Immature natural killer cell (primary cell): Measurements from ENCODE around the gene LSM4. TPM values are rescaled to one million over a fixed set of nuclear protein-coding genes. Genes with fewer than 3 reads are reported as not detected.
A peak's percentile ranks its signal among the peaks of the same experiment; 100 is the strongest.
"Not testable (repeated sequence)": the region's sequence is repeated elsewhere in the genome, so short reads cannot be mapped to it uniquely, and the experiment has no call there.

Experiments
- DNase-seq, 3 donors: peaks; one replicate each; pipeline ENCODE4 v3.0.0; 2022; ENCODE audit warnings: mixed read lengths in 1 of 3
- H3K27ac Mint-ChIP-seq, 6 donors: one replicate each; pipeline ENCODE4 v1.8.0; 2020; ENCODE audit warnings: mixed read lengths in 6 of 6, mild to moderate bottlenecking in 5 of 6, inconsistent platforms in 4 of 6, moderate library complexity in 3 of 6
- H3K27me3 Mint-ChIP-seq, 3 donors: one replicate each; pipeline ENCODE4 v1.8.0; 2020 to 2021; ENCODE audit warnings: low read depth in 3 of 3, mild to moderate bottlenecking in 3 of 3, mixed read lengths in 3 of 3, moderate library complexity in 3 of 3, inconsistent platforms in 1 of 3
- H3K36me3 Mint-ChIP-seq, 3 donors: one replicate each; pipeline ENCODE4 v1.8.0; 2020; ENCODE audit warnings: mixed read lengths in 3 of 3, inconsistent platforms in 2 of 3, mild to moderate bottlenecking in 2 of 3
- H3K4me1 Mint-ChIP-seq, 2 donors: one replicate each; pipeline ENCODE4 v1.8.0; 2020; ENCODE audit warnings: inconsistent platforms in 2 of 2, mild to moderate bottlenecking in 2 of 2, mixed read lengths in 2 of 2, moderate library complexity in 1 of 2
- H3K4me3 Mint-ChIP-seq, 5 donors: one replicate each; pipeline ENCODE4 v1.8.0; 2020; ENCODE audit warnings: mild to moderate bottlenecking in 5 of 5, mixed read lengths in 5 of 5, inconsistent platforms in 3 of 5, moderate library complexity in 3 of 5
- H3K9me3 Mint-ChIP-seq, 6 donors: one replicate each; pipeline ENCODE4 v1.8.0; 2020; ENCODE audit warnings: mild to moderate bottlenecking in 6 of 6, mixed read lengths in 6 of 6, inconsistent platforms in 4 of 6, moderate library complexity in 3 of 6
- polyA plus RNA-seq, 3 donors: library from polyadenylated mRNA; unstranded; fragments of 300-500 nt; fragmentation: Illumina TruSeq; gene quantifications; one replicate each; pipeline ENCODE4 v1.2.3, GENCODE V29; 2021

The LSM4 gene
- polyA plus RNA-seq, 3 donors from 2014 or later, result 128 to 189 (median 178) TPM

- Mint-ChIP-seq H3K9me3 (no peaks in the 10 kb centered on the region), H3K4me3 (no peak overlapping the region)
Observed at GRCh38 chr19:18350490-18350889, 27.6 kb upstream of the LSM4 start.

GRCh38 chr19:18349524-18350128 lies 26.8 kb upstream of the LSM4 start:
- Mint-ChIP-seq H3K27me3 (peaks cover 0 to 2% (median 0%) of the 10 kb centered on the region in 3 donors), H3K27ac (no peak overlapping the region), H3K4me3 (no peak overlapping the region), H3K9me3 (no peaks in the 10 kb centered on the region), H3K4me1 (peaks cover 15 to 22% of the 10 kb centered on the region in 2 donors), H3K36me3 (peaks cover 13 to 28% (median 14%) of the 10 kb centered on the region in 3 donors)
- DNase-seq, result peak; percentile 24 to 31 (median 24)

More at GRCh38 chr19:18350490-18350889, 27.6 kb upstream of the LSM4 start:
- peak overlapping the region in 1 of 6 donors; percentile 24 for H3K27ac Mint-ChIP-seq
- peaks cover 15 to 30% (median 16%) of the 10 kb centered on the region in 3 donors for H3K36me3 Mint-ChIP-seq
- peaks cover 15 to 18% of the 10 kb centered on the region in 2 donors for H3K4me1 Mint-ChIP-seq
- DNase-seq, result no peak
- peaks cover 0 to 2% (median 0%) of the 10 kb centered on the region in 3 donors for H3K27me3 Mint-ChIP-seq

GRCh38 chr19:18348818-18349339 lies 26.0 kb upstream of the LSM4 start:
- H3K9me3 Mint-ChIP-seq, H3K27ac Mint-ChIP-seq, H3K4me3 Mint-ChIP-seq, DNase-seq, H3K27me3 Mint-ChIP-seq: not testable (repeated sequence)
- peaks cover 13 to 31% (median 19%) of the 10 kb centered on the region in 3 donors for H3K36me3 Mint-ChIP-seq
- H3K4me1 Mint-ChIP-seq, result peaks cover 15 to 22% of the 10 kb centered on the region in 2 donors

- Mint-ChIP-seq H3K27me3 (peaks cover 0 to 2% (median 0%) of the 10 kb centered on the region in 3 donors), H3K4me1 (peaks cover 15 to 24% of the 10 kb centered on the region in 2 donors), H3K4me3 (no peak overlapping the region), H3K27ac (peak overlapping the region in 1 of 6 donors; percentile 28), H3K36me3 (peaks cover 9 to 32% (median 20%) of the 10 kb centered on the region in 3 donors), H3K9me3 (no peaks in the 10 kb centered on the region)
- DNase-seq, result no peak
Observed at GRCh38 chr19:18348171-18348570, 25.3 kb upstream of the LSM4 start.

GRCh38 chr19:18346091-18346490 lies 23.2 kb upstream of the LSM4 start:
- peaks cover 30 to 37% of the 10 kb centered on the region in 2 donors for H3K4me1 Mint-ChIP-seq
- peaks cover 9 to 29% (median 20%) of the 10 kb centered on the region in 3 donors for H3K36me3 Mint-ChIP-seq
- peak overlapping the region; percentile 19 to 84 (median 66) for H3K27ac Mint-ChIP-seq

GRCh38 chr19:18345296-18345695 lies 22.4 kb upstream of the LSM4 start:
- peaks cover 31 to 37% of the 10 kb centered on the region in 2 donors for H3K4me1 Mint-ChIP-seq
- no peaks in the 10 kb centered on the region for H3K9me3 Mint-ChIP-seq
- H3K27me3 Mint-ChIP-seq, result peaks cover 0 to 2% (median 2%) of the 10 kb centered on the region in 3 donors
- no peak overlapping the region for H3K4me3 Mint-ChIP-seq
- DNase-seq, result no peak
- H3K36me3 Mint-ChIP-seq, result peaks cover 6 to 27% (median 18%) of the 10 kb centered on the region in 3 donors
- H3K27ac Mint-ChIP-seq, result no peak overlapping the region

More at GRCh38 chr19:18346091-18346490, 23.2 kb upstream of the LSM4 start:
- peaks cover 0 to 2% (median 2%) of the 10 kb centered on the region in 3 donors for H3K27me3 Mint-ChIP-seq
- no peaks in the 10 kb centered on the region for H3K9me3 Mint-ChIP-seq
- peak overlapping the region in 3 of 5 donors; percentile 0 to 40 (median 17) for H3K4me3 Mint-ChIP-seq
- DNase-seq, result peak in 1 of 3 donors; percentile 9

- peaks cover 35 to 40% of the 10 kb centered on the region in 2 donors for H3K4me1 Mint-ChIP-seq
- peak overlapping the region in 1 of 6 donors; percentile 34 for H3K27ac Mint-ChIP-seq
- H3K9me3 Mint-ChIP-seq, result no peaks in the 10 kb centered on the region
- H3K4me3 Mint-ChIP-seq, result no peak overlapping the region
- DNase-seq, result no peak
- H3K27me3 Mint-ChIP-seq, result peaks cover 0 to 2% (median 2%) of the 10 kb centered on the region in 3 donors
- H3K36me3 Mint-ChIP-seq, result peaks cover 4 to 25% (median 16%) of the 10 kb centered on the region in 3 donors
Observed at GRCh38 chr19:18344582-18344950, 21.7 kb upstream of the LSM4 start.

GRCh38 chr19:18342090-18342632 lies 19.3 kb upstream of the LSM4 start:
- H3K36me3 Mint-ChIP-seq, result peaks cover 4 to 13% (median 12%) of the 10 kb centered on the region in 3 donors
- peak overlapping the region; percentile 26 to 97 (median 90) for H3K4me3 Mint-ChIP-seq
- peaks cover 0 to 3% (median 2%) of the 10 kb centered on the region in 3 donors for H3K27me3 Mint-ChIP-seq
- no peaks in the 10 kb centered on the region for H3K9me3 Mint-ChIP-seq
- peak overlapping the region; percentile 24 to 87 (median 52) for H3K27ac Mint-ChIP-seq
- peaks cover 33 to 35% of the 10 kb centered on the region in 2 donors for H3K4me1 Mint-ChIP-seq
- no peak for DNase-seq

- H3K27me3 Mint-ChIP-seq, result peaks cover 0 to 3% (median 2%) of the 10 kb centered on the region in 3 donors
- H3K9me3 Mint-ChIP-seq, result no peaks in the 10 kb centered on the region
- DNase-seq, result peak; percentile 50 to 59 (median 55)
- peaks cover 29 to 31% of the 10 kb centered on the region in 2 donors for H3K4me1 Mint-ChIP-seq
- peak overlapping the region; percentile 87 to 97 (median 92) for H3K4me3 Mint-ChIP-seq
- H3K27ac Mint-ChIP-seq, result peak overlapping the region; percentile 73 to 93 (median 90)
- peaks cover under 1 to 9% (median 9%) of the 10 kb centered on the region in 3 donors for H3K36me3 Mint-ChIP-seq
Observed at GRCh38 chr19:18340990-18341868, 18.4 kb upstream of the LSM4 start.

GRCh38 chr19:18340190-18340989 lies 17.5 kb upstream of the LSM4 start, which contains the start of gene PGPEP1:
PGPEP1 (plus strand) TSS chr19:18340598; CDS start chr19:18340682, 84 bp downstream.
- Mint-ChIP-seq H3K4me3 (peak within 1 kb of the TSS; percentile 87 to 97 (median 92)), H3K27me3 (peaks cover 0 to 3% (median 2%) of the 10 kb centered on the region in 3 donors), H3K4me1 (peaks cover 25 to 27% of the 10 kb centered on the region in 2 donors)

GRCh38 chr19:18339723-18340122 lies 16.8 kb upstream of the LSM4 start:
- peak overlapping the region; percentile 69 to 94 (median 86) for H3K27ac Mint-ChIP-seq
- peaks cover 23 to 25% of the 10 kb centered on the region in 2 donors for H3K4me1 Mint-ChIP-seq
- peak in 2 of 3 donors; percentile 22 to 28 for DNase-seq
- H3K36me3 Mint-ChIP-seq, result peaks cover 0 to 6% (median 5%) of the 10 kb centered on the region in 3 donors
- no peaks in the 10 kb centered on the region for H3K9me3 Mint-ChIP-seq
- peaks cover 0 to 3% (median 2%) of the 10 kb centered on the region in 3 donors for H3K27me3 Mint-ChIP-seq
- peak overlapping the region; percentile 87 to 97 (median 92) for H3K4me3 Mint-ChIP-seq

More at GRCh38 chr19:18340190-18340989, 17.5 kb upstream of the LSM4 start, which contains the start of gene PGPEP1:
- Mint-ChIP-seq H3K9me3 (no peaks in the 10 kb centered on the region), H3K36me3 (peaks cover 0 to 6% (median 5%) of the 10 kb centered on the region in 3 donors), H3K27ac (peak within 1 kb of the TSS; percentile 87 to 94 (median 92))
- peak; percentile 67 to 75 (median 70) for DNase-seq

- DNase-seq, result no peak
- Mint-ChIP-seq H3K27ac (peak overlapping the region in 2 of 6 donors; percentile 16 to 17), H3K36me3 (no peaks in the 10 kb centered on the region), H3K27me3 (peaks cover 0 to 3% (median 2%) of the 10 kb centered on the region in 3 donors), H3K9me3 (no peaks in the 10 kb centered on the region), H3K4me1 (peaks cover 23 to 25% of the 10 kb centered on the region in 2 donors), H3K4me3 (peak overlapping the region in 4 of 5 donors; percentile 29 to 63 (median 46))
Observed at GRCh38 chr19:18338541-18338940, 15.7 kb upstream of the LSM4 start.
